ENCODE data around the gene BCL6B.

Gene BCL6B

GRCh38 chr17:7078711-7079110 lies 55.9 kb downstream of the BCL6B start:
- DNase-seq, result no peak
- H3K36me3 ChIP-seq (ENCODE audit: control insufficient read depth, insufficient read depth, low read length), result no peaks in the 10 kb centered on the region
- H3K27me3 ChIP-seq (replicated peaks; ENCODE audit: control insufficient read depth, insufficient read depth, low read length, poor library complexity, severe bottlenecking), result no peaks in the 10 kb centered on the region
- no peak overlapping the region for H3K4me3 ChIP-seq (ENCODE audit: insufficient read depth, low read depth, low read length, poor library complexity, severe bottlenecking)
- peaks cover 5% of the 10 kb centered on the region for H3K4me1 ChIP-seq (ENCODE audit: control insufficient read depth, insufficient read depth, low read length, poor library complexity, severe bottlenecking)
- no peaks in the 10 kb centered on the region for H3K9me3 ChIP-seq (ENCODE audit: control insufficient read depth, low read length)
- H3K27ac ChIP-seq (ENCODE audit: insufficient read depth, low read length, poor library complexity, severe bottlenecking), result no peak overlapping the region

Measured in effector memory CD4-positive, alpha-beta T cell (primary cell).